ENCODE results near the gene ZSCAN18.

- TF ChIP-seq, protein P1, sequence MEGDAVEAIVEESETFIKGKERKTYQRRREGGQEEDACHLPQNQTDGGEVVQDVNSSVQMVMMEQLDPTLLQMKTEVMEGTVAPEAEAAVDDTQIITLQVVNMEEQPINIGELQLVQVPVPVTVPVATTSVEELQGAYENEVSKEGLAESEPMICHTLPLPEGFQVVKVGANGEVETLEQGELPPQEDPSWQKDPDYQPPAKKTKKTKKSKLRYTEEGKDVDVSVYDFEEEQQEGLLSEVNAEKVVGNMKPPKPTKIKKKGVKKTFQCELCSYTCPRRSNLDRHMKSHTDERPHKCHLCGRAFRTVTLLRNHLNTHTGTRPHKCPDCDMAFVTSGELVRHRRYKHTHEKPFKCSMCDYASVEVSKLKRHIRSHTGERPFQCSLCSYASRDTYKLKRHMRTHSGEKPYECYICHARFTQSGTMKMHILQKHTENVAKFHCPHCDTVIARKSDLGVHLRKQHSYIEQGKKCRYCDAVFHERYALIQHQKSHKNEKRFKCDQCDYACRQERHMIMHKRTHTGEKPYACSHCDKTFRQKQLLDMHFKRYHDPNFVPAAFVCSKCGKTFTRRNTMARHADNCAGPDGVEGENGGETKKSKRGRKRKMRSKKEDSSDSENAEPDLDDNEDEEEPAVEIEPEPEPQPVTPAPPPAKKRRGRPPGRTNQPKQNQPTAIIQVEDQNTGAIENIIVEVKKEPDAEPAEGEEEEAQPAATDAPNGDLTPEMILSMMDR (IDR thresholded peaks at IDR 0.05) = no peak
- no peak for TF ChIP-seq POLR2A (IDR thresholded peaks at IDR 0.05)
Observed at GRCh38 chr19:58044391-58044790, 53.6 kb downstream of the ZSCAN18 start.
